Mesendoderm (in vitro differentiated cells): ENCODE measurements around the gene FUT8.

Experiments used
- DNase-seq: peaks from one replicate; pipeline ENCODE4 v3.0.0; 2013
- H2AK5ac ChIP-seq: 2 replicates; pipeline ENCODE4 v1.6.1; 2013; ENCODE audit warnings: low read length, inconsistent platforms
- H2BK120ac ChIP-seq: 2 replicates; pipeline ENCODE4 v1.6.1; 2013; ENCODE audit warnings: low read depth, mild to moderate bottlenecking, low read length, moderate library complexity, mixed read lengths
- H2BK15ac ChIP-seq: replicated peaks from 2 replicates; pipeline ENCODE4 v1.6.1; 2013; ENCODE audit warnings: low read depth, mild to moderate bottlenecking, moderate library complexity
- H2BK5ac ChIP-seq: 2 replicates; pipeline ENCODE4 v1.6.1; 2013; ENCODE audit warnings: low read length, inconsistent platforms
- H3K18ac ChIP-seq: 2 replicates; pipeline ENCODE4 v1.6.1; 2013; ENCODE audit warnings: mild to moderate bottlenecking, low read length, mixed read lengths
- H3K23ac ChIP-seq: one replicate; pipeline ENCODE4 v1.6.1; 2013; ENCODE audit warnings: low read length
- H3K27ac ChIP-seq: 2 replicates; pipeline ENCODE4 v1.5.1; 2013; ENCODE audit warnings: low read depth, mild to moderate bottlenecking, inconsistent platforms, low read length, moderate library complexity
- H3K27me3 ChIP-seq: 2 replicates; pipeline ENCODE4 v1.6.1; 2013; ENCODE audit warnings: low read length, control low read depth, mild to moderate bottlenecking, inconsistent platforms; ENCODE audit not compliant: insufficient read depth, poor library complexity
- H3K36me3 ChIP-seq: 2 replicates; pipeline ENCODE4 v1.6.1; 2013; ENCODE audit warnings: low read length, inconsistent platforms; ENCODE audit not compliant: control insufficient read depth, insufficient read depth
- H3K4ac ChIP-seq: one replicate; pipeline ENCODE4 v1.6.1; 2013; ENCODE audit warnings: low read depth, mild to moderate bottlenecking, low read length, moderate library complexity
- H3K4me1 ChIP-seq: 2 replicates; pipeline ENCODE4 v1.6.1; 2013; ENCODE audit warnings: low read depth, low read length, inconsistent platforms; ENCODE audit not compliant: control insufficient read depth
- H3K4me2 ChIP-seq: 2 replicates; pipeline ENCODE4 v1.6.1; 2013; ENCODE audit warnings: low read length
- H3K4me3 ChIP-seq: 2 replicates; pipeline ENCODE4 v1.5.1; 2013; ENCODE audit warnings: mild to moderate bottlenecking, low read length
- H3K56ac ChIP-seq: one replicate; pipeline ENCODE4 v1.6.1; 2013; ENCODE audit warnings: low read length
- H3K79me1 ChIP-seq: 2 replicates; pipeline ENCODE4 v1.6.1; 2013; ENCODE audit warnings: low read length, inconsistent platforms
- H3K79me2 ChIP-seq: 2 replicates; pipeline ENCODE4 v1.6.1; 2013; ENCODE audit warnings: mild to moderate bottlenecking, low read length; ENCODE audit not compliant: control insufficient read depth, insufficient read depth
- H3K9ac ChIP-seq: 2 replicates; pipeline ENCODE4 v1.6.1; 2013; ENCODE audit warnings: low read length, inconsistent platforms
- H4K5ac ChIP-seq: one replicate; pipeline ENCODE4 v1.6.1; 2013; ENCODE audit warnings: low read length
- H4K8ac ChIP-seq: one replicate; pipeline ENCODE4 v1.6.1; 2013; ENCODE audit warnings: low read depth, mild to moderate bottlenecking, control low read depth, low read length, moderate library complexity
- WGBS: extraction: QIAGEN DNeasy Blood & Tissue Kit; methylation state at CpG from one replicate; pipeline ENCODE4 v1.1.7; 2013; ENCODE audit warnings: low lambda C conversion rate, missing lambda C conversion rate; ENCODE audit not compliant: insufficient coverage; ENCODE audit errors: extremely low coverage; 5-methylcytosine and 5-hydroxymethylcytosine counted together

Gene FUT8

GRCh38 chr14:65565948-65566347, 153.4 kb downstream of the FUT8 start:
- no peaks in the 10 kb centered on the region for H3K27me3 ChIP-seq
- no peaks in the 10 kb centered on the region for H3K79me2 ChIP-seq
- no peak overlapping the region for H3K4me3 ChIP-seq
- no peak overlapping the region for H2AK5ac ChIP-seq
- no peak overlapping the region for H2BK5ac ChIP-seq
- H3K4me1 ChIP-seq = no peaks in the 10 kb centered on the region
- no CpG with 5 or more reads among the region's 1 CpG for WGBS
- no peak overlapping the region for H3K4ac ChIP-seq
- H3K18ac ChIP-seq = no peak overlapping the region
- no peak overlapping the region for H2BK120ac ChIP-seq
- no peak overlapping the region for H4K5ac ChIP-seq
- no peak overlapping the region for H3K27ac ChIP-seq
- no peak for DNase-seq
- no peak overlapping the region for H3K4me2 ChIP-seq
- H3K36me3 ChIP-seq = no peaks in the 10 kb centered on the region
- no peak overlapping the region for H3K56ac ChIP-seq
- no peak overlapping the region for H3K23ac ChIP-seq
- no peaks in the 10 kb centered on the region for H3K79me1 ChIP-seq
- H2BK15ac ChIP-seq = no peak overlapping the region
- no peak overlapping the region for H4K8ac ChIP-seq
- no peak overlapping the region for H3K9ac ChIP-seq

- Histone ChIP-seq H2BK120ac (no peak overlapping the region), H2BK5ac (no peak overlapping the region), H3K36me3 (no peaks in the 10 kb centered on the region), H2BK15ac (no peak overlapping the region), H3K79me1 (no peaks in the 10 kb centered on the region), H3K56ac (no peak overlapping the region), H2AK5ac (no peak overlapping the region), H3K4ac (no peak overlapping the region), H3K18ac (no peak overlapping the region), H3K27ac (no peak overlapping the region), H3K27me3 (no peaks in the 10 kb centered on the region), H3K9ac (no peak overlapping the region), H4K5ac (no peak overlapping the region), H3K4me1 (no peaks in the 10 kb centered on the region), H3K4me2 (no peak overlapping the region), H3K4me3 (no peak overlapping the region), H3K79me2 (no peaks in the 10 kb centered on the region), H3K23ac (no peak overlapping the region), H4K8ac (no peak overlapping the region)
- WGBS = no CpG with 5 or more reads among the region's 5 CpGs
- no peak for DNase-seq
Observed at GRCh38 chr14:65566820-65567522, 154.4 kb downstream of the FUT8 start.

- Histone ChIP-seq H3K9ac (no peak overlapping the region), H3K27me3 (no peaks in the 10 kb centered on the region), H3K4me1 (peaks cover 2% of the 10 kb centered on the region), H3K56ac (no peak overlapping the region), H3K79me1 (no peaks in the 10 kb centered on the region), H2BK5ac (no peak overlapping the region), H3K27ac (no peak overlapping the region), H2BK15ac (no peak overlapping the region), H4K5ac (no peak overlapping the region), H2AK5ac (no peak overlapping the region), H3K4me2 (no peak overlapping the region), H2BK120ac (no peak overlapping the region), H4K8ac (no peak overlapping the region), H3K4ac (no peak overlapping the region), H3K18ac (no peak overlapping the region), H3K79me2 (no peaks in the 10 kb centered on the region), H3K36me3 (no peaks in the 10 kb centered on the region), H3K23ac (no peak overlapping the region), H3K4me3 (no peak overlapping the region)
- WGBS = no CpG with 5 or more reads among the region's 2 CpGs
- no peak for DNase-seq
Observed at GRCh38 chr14:65574611-65575010, 162.1 kb downstream of the FUT8 start.

GRCh38 chr14:65575389-65575788, 162.9 kb downstream of the FUT8 start:
- H4K8ac ChIP-seq = no peak overlapping the region
- no peak overlapping the region for H2BK120ac ChIP-seq
- no peaks in the 10 kb centered on the region for H3K36me3 ChIP-seq
- no peak overlapping the region for H3K9ac ChIP-seq
- H2BK15ac ChIP-seq = no peak overlapping the region
- no peak overlapping the region for H2AK5ac ChIP-seq
- no peak overlapping the region for H3K18ac ChIP-seq
- H2BK5ac ChIP-seq = no peak overlapping the region
- no peak overlapping the region for H3K56ac ChIP-seq
- H4K5ac ChIP-seq = no peak overlapping the region
- H3K27me3 ChIP-seq = no peaks in the 10 kb centered on the region
- DNase-seq = no peak
- H3K4me3 ChIP-seq = no peak overlapping the region
- H3K4me2 ChIP-seq = no peak overlapping the region
- WGBS = no CpG with 5 or more reads among the region's 6 CpGs
- no peak overlapping the region for H3K4ac ChIP-seq
- no peaks in the 10 kb centered on the region for H3K79me1 ChIP-seq
- no peak overlapping the region for H3K27ac ChIP-seq
- H3K4me1 ChIP-seq = peaks cover 2% of the 10 kb centered on the region
- no peaks in the 10 kb centered on the region for H3K79me2 ChIP-seq
- H3K23ac ChIP-seq = no peak overlapping the region

GRCh38 chr14:65580973-65581372, 168.4 kb downstream of the FUT8 start:
- Histone ChIP-seq H2BK120ac (no peak overlapping the region), H2AK5ac (no peak overlapping the region), H3K4me1 (no peaks in the 10 kb centered on the region), H4K5ac (no peak overlapping the region), H3K4me2 (no peak overlapping the region), H3K79me2 (no peaks in the 10 kb centered on the region), H3K4me3 (no peak overlapping the region), H3K23ac (no peak overlapping the region), H2BK5ac (no peak overlapping the region), H3K79me1 (no peaks in the 10 kb centered on the region), H4K8ac (no peak overlapping the region), H3K18ac (no peak overlapping the region), H3K56ac (no peak overlapping the region), H3K27ac (no peak overlapping the region), H3K9ac (no peak overlapping the region), H2BK15ac (no peak overlapping the region), H3K36me3 (no peaks in the 10 kb centered on the region), H3K4ac (no peak overlapping the region), H3K27me3 (no peaks in the 10 kb centered on the region)
- no peak for DNase-seq
- WGBS = no CpG with 5 or more reads among the region's 1 CpG

GRCh38 chr14:65581378-65581777, 168.8 kb downstream of the FUT8 start:
- Histone ChIP-seq H3K27me3 (no peaks in the 10 kb centered on the region), H2BK120ac (no peak overlapping the region), H3K9ac (no peak overlapping the region), H3K79me2 (no peaks in the 10 kb centered on the region), H4K5ac (no peak overlapping the region), H3K4me3 (no peak overlapping the region), H4K8ac (no peak overlapping the region), H2BK5ac (no peak overlapping the region), H3K4ac (no peak overlapping the region), H2BK15ac (no peak overlapping the region), H3K4me1 (no peaks in the 10 kb centered on the region), H3K56ac (no peak overlapping the region), H3K36me3 (no peaks in the 10 kb centered on the region), H3K79me1 (no peaks in the 10 kb centered on the region), H3K4me2 (no peak overlapping the region), H3K27ac (no peak overlapping the region), H2AK5ac (no peak overlapping the region), H3K18ac (no peak overlapping the region), H3K23ac (no peak overlapping the region)
- no CpG with 5 or more reads among the region's 3 CpGs for WGBS
- no peak for DNase-seq
